DOHH2 (cell line): ENCODE data around the gene RCAN2.

Experiments used
- H3F3A ChIP-seq: fragments of 200-600 bp; sonication (generic), shearing (Covaris generic); 2 replicates; pipeline ENCODE4 v1.6.0; 2016; ENCODE audit warnings: antibody characterized with exemption, mild to moderate bottlenecking; ENCODE audit not compliant: control insufficient read depth, insufficient read depth
- H3K27ac ChIP-seq: fragments of 200-600 bp; sonication (generic); 2 replicates; pipeline ENCODE4 v1.5.1; 2014; ENCODE audit warnings: low read depth, mild to moderate bottlenecking, low read length, moderate library complexity
- H3K27me3 ChIP-seq: fragments of 200-600 bp; sonication (generic); 2 replicates; pipeline ENCODE4 v1.6.1; 2014; ENCODE audit warnings: mild to moderate bottlenecking, low read length, mixed read lengths; ENCODE audit not compliant: control insufficient read depth
- H3K36me3 ChIP-seq: fragments of 200-600 bp; sonication (generic); 2 replicates; pipeline ENCODE4 v1.6.1; 2014; ENCODE audit warnings: mild to moderate bottlenecking, low read length, moderate library complexity, mixed read lengths; ENCODE audit not compliant: control insufficient read depth
- H3K4me1 ChIP-seq: fragments of 200-600 bp; sonication (generic); 2 replicates; pipeline ENCODE4 v1.6.1; 2014; ENCODE audit warnings: mild to moderate bottlenecking, low read length, mixed read lengths; ENCODE audit not compliant: control insufficient read depth
- H3K4me2 ChIP-seq: fragments of 200-600 bp; sonication (generic); 2 replicates; pipeline ENCODE4 v1.6.0; 2014; ENCODE audit warnings: mild to moderate bottlenecking, low read length, moderate library complexity
- H3K4me3 ChIP-seq: fragments of 200-600 bp; sonication (generic); 2 replicates; pipeline ENCODE4 v1.5.1; 2014; ENCODE audit warnings: mild to moderate bottlenecking, low read length, mixed read lengths
- H3K79me2 ChIP-seq: fragments of 200-600 bp; sonication (generic); 2 replicates; pipeline ENCODE4 v1.6.1; 2014; ENCODE audit warnings: mild to moderate bottlenecking, low read length, mixed read lengths; ENCODE audit not compliant: control insufficient read depth
- H3K9me2 ChIP-seq: fragments of 200-600 bp; sonication (generic); replicated peaks from 2 replicates; pipeline ENCODE4 v1.6.1; 2014; ENCODE audit warnings: mild to moderate bottlenecking, low read length, mixed read lengths; ENCODE audit not compliant: control insufficient read depth
- H3K9me3 ChIP-seq: fragments of 200-600 bp; sonication (generic); 2 replicates; pipeline ENCODE4 v1.6.1; 2014; ENCODE audit warnings: antibody characterized with exemption, low read length, mixed read lengths; ENCODE audit not compliant: control insufficient read depth, insufficient read depth
- H4K20me1 ChIP-seq: fragments of 200-600 bp; sonication (generic); 2 replicates; pipeline ENCODE4 v1.6.0; 2014; ENCODE audit warnings: low read depth, mild to moderate bottlenecking, antibody characterized with exemption, low read length, moderate library complexity; ENCODE audit not compliant: control insufficient read depth, insufficient read depth
- EZH2phosphoT487 ChIP-seq: fragments of 200-600 bp; sonication (generic); IDR thresholded peaks from 2 replicates; pipeline ENCODE4 v1.6.1; 2017; ENCODE audit warnings: borderline replicate concordance, mild to moderate bottlenecking, antibody characterized with exemption, low read length, moderate library complexity, mixed read lengths
- TF ChIP-seq, protein P1 (sequence below): fragments of 200-600 bp; sonication (generic); IDR thresholded peaks from one replicate; pipeline ENCODE4 v1.5.1; 2014; ENCODE audit warnings: antibody characterized with exemption, mild to moderate bottlenecking, low read depth, low read length; ENCODE audit not compliant: poor library complexity, severe bottlenecking

RCAN2 gene

DNA sequence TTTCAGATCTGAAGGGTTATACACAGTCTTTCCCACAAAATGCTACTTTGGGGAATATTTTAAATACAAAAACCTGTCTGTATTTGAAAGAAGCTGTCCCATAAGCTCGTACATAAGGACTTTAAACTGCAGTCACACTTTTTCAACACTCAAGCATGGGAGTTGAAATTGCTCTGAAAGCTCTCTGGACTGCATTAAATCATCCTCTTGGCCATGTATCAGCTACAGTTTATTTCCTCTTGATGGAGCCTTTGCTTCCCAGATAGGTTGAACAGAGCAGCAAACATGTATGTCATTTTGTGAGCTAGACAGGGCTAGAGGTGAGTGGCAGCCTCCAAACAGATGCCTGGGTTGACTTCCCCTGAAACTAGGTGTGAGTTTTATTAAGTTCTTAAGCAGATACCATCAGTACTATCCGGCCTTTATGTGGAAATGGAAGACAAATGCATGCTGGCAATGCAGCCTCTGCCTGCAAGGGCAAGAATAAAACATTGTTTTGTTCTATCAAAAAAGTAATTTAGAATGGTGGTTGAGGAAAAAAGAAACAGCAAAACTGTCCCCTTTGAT lies 214.6 kb downstream of the RCAN2 start:
- Histone ChIP-seq H3K9me2 (no peaks in the 10 kb centered on the region), H3K79me2 (no peaks in the 10 kb centered on the region), H3K27me3 (peaks cover 4% of the 10 kb centered on the region; the same call in 1 of the 2 replicates), H4K20me1 (no peaks in the 10 kb centered on the region), H3K4me2 (no peak overlapping the region), H3K9me3 (no peaks in the 10 kb centered on the region), H3F3A (no peaks in the 10 kb centered on the region), H3K4me3 (no peak overlapping the region), H3K27ac (no peak overlapping the region), H3K4me1 (no peaks in the 10 kb centered on the region), H3K36me3 (no peaks in the 10 kb centered on the region)
- TF ChIP-seq, protein P1, sequence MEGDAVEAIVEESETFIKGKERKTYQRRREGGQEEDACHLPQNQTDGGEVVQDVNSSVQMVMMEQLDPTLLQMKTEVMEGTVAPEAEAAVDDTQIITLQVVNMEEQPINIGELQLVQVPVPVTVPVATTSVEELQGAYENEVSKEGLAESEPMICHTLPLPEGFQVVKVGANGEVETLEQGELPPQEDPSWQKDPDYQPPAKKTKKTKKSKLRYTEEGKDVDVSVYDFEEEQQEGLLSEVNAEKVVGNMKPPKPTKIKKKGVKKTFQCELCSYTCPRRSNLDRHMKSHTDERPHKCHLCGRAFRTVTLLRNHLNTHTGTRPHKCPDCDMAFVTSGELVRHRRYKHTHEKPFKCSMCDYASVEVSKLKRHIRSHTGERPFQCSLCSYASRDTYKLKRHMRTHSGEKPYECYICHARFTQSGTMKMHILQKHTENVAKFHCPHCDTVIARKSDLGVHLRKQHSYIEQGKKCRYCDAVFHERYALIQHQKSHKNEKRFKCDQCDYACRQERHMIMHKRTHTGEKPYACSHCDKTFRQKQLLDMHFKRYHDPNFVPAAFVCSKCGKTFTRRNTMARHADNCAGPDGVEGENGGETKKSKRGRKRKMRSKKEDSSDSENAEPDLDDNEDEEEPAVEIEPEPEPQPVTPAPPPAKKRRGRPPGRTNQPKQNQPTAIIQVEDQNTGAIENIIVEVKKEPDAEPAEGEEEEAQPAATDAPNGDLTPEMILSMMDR: no peak
- no peak for TF ChIP-seq EZH2phosphoT487

DNA sequence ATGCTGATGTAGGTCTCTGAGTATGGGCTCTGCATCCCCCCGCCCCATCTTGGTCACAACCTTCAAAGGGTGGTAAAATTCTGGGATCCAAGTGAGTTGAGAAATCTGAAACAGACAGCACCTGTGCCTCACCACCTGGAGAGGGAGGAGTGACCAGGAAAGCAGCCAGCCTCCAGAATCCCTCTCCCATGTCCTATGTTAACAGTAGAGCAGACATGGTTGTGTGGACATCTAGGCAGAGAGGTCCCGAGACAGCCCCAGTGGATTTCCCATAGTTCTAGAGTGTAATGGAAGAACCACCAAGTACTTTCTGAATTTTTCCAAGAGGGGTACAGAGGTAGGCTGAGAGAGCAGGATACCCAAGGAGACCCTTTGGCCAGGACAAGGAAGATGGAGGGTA lies 216.7 kb downstream of the RCAN2 start:
- peaks cover 4% of the 10 kb centered on the region; the same call in 1 of the 2 replicates for H3K27me3 ChIP-seq
- H3K9me3 ChIP-seq: no peaks in the 10 kb centered on the region
- H3K4me1 ChIP-seq: no peaks in the 10 kb centered on the region
- no peak overlapping the region for H3K4me3 ChIP-seq
- no peaks in the 10 kb centered on the region for H3F3A ChIP-seq
- H3K36me3 ChIP-seq: no peaks in the 10 kb centered on the region
- no peaks in the 10 kb centered on the region for H4K20me1 ChIP-seq
- no peaks in the 10 kb centered on the region for H3K9me2 ChIP-seq
- H3K27ac ChIP-seq: no peak overlapping the region
- no peak for TF ChIP-seq EZH2phosphoT487
- TF ChIP-seq, protein P1: no peak
- no peak overlapping the region for H3K4me2 ChIP-seq
- H3K79me2 ChIP-seq: no peaks in the 10 kb centered on the region

DNA sequence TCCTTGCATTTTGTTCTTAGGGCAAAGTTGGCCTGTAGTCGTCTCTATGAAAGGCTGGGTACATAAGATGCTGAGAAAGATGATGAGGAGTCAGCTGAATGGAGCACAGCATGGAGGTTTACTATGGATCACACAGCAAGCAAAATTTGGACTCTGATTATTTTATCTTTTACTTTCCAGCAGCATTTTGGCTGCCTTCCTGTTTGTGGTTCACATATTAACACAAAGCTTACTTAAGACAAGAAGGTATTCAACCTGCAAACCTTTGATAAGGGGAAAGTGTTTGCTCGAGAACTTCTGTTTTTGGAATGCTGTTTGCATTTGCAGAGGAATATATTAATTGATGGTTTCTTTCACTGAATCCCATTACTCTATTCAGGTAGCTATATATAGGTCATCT lies 217.3 kb downstream of the RCAN2 start:
- no peaks in the 10 kb centered on the region for H3K36me3 ChIP-seq

GRCh38 chr6:46271728-46272127 lies 219.5 kb downstream of the RCAN2 start:
- Histone ChIP-seq H3K4me2 (no peak overlapping the region), H3K4me3 (no peak overlapping the region), H4K20me1 (no peaks in the 10 kb centered on the region), H3K9me3 (no peaks in the 10 kb centered on the region), H3K36me3 (no peaks in the 10 kb centered on the region), H3K27me3 (no peaks in the 10 kb centered on the region), H3K27ac (no peak overlapping the region), H3K4me1 (no peaks in the 10 kb centered on the region), H3K79me2 (no peaks in the 10 kb centered on the region), H3F3A (no peaks in the 10 kb centered on the region), H3K9me2 (no peaks in the 10 kb centered on the region)
- TF ChIP-seq, protein P1: no peak
- TF ChIP-seq EZH2phosphoT487: no peak

More for the DNA sequence above, 217.3 kb downstream of the RCAN2 start:
- no peaks in the 10 kb centered on the region for H3F3A ChIP-seq
- H4K20me1 ChIP-seq: no peaks in the 10 kb centered on the region
- TF ChIP-seq EZH2phosphoT487: no peak
- H3K4me3 ChIP-seq: no peak overlapping the region
- no peaks in the 10 kb centered on the region for H3K27me3 ChIP-seq
- H3K4me2 ChIP-seq: no peak overlapping the region
- no peaks in the 10 kb centered on the region for H3K9me3 ChIP-seq
- no peaks in the 10 kb centered on the region for H3K9me2 ChIP-seq
- no peaks in the 10 kb centered on the region for H3K4me1 ChIP-seq
- H3K27ac ChIP-seq: no peak overlapping the region
- H3K79me2 ChIP-seq: no peaks in the 10 kb centered on the region
